DND-41 (cell line): Measurements from ENCODE around the gene MROH7.

Source experiments
- ATAC-seq: fragments of 200-7000 bp; cut with Tn5 transposase; 3 replicates; pipeline ENCODE4 v1.9.1; 2021; ENCODE audit warnings: low read depth; ENCODE audit not compliant: insufficient read depth
- DNase-seq: peaks from one replicate; pipeline ENCODE4 v3.0.0-alpha.2; 2020
- H2AFZ ChIP-seq: 2 replicates; pipeline ENCODE4 v1.6.0; 2012; ENCODE audit warnings: low read depth, low read length
- H3K27ac ChIP-seq: 2 replicates; pipeline ENCODE4 v1.5.1; 2012; ENCODE audit warnings: low read length, inconsistent platforms
- H3K27me3 ChIP-seq: fragments of 200-600 bp; sonication (generic); 2 replicates; pipeline ENCODE4 v1.6.0; 2012; ENCODE audit warnings: low read length, mild to moderate bottlenecking, inconsistent platforms; ENCODE audit not compliant: insufficient read depth, poor library complexity
- H3K36me3 ChIP-seq: 2 replicates; pipeline ENCODE4 v1.5.1; 2012; ENCODE audit warnings: low read length, inconsistent platforms; ENCODE audit not compliant: insufficient read depth
- H3K4me1 ChIP-seq: 2 replicates; pipeline ENCODE4 v1.5.1; 2012; ENCODE audit warnings: mild to moderate bottlenecking, low read length; ENCODE audit not compliant: insufficient read depth
- H3K4me2 ChIP-seq: 2 replicates; pipeline ENCODE4 v1.6.0; 2012; ENCODE audit warnings: mild to moderate bottlenecking, moderate library complexity, low read length, inconsistent platforms; ENCODE audit not compliant: insufficient read depth
- H3K4me3 ChIP-seq, 2 experiments: fragments of 200-600 bp in 1 of 2; shearing (Covaris generic) in 1 of 2; 2 replicates each; pipeline ENCODE4 v1.5.1; 2012 to 2016; ENCODE audit warnings: inconsistent platforms in 2 of 2, low read length in 2 of 2, mild to moderate bottlenecking in 2 of 2, low read depth in 1 of 2, moderate library complexity in 1 of 2
- H3K79me2 ChIP-seq: 2 replicates; pipeline ENCODE4 v1.6.0; 2012; ENCODE audit warnings: low read length, inconsistent platforms; ENCODE audit not compliant: insufficient read depth
- H3K9ac ChIP-seq: 2 replicates; pipeline ENCODE4 v1.6.0; 2012; ENCODE audit warnings: low read depth, mild to moderate bottlenecking, inconsistent platforms, low read length, moderate library complexity
- H3K9me3 ChIP-seq: 2 replicates; pipeline ENCODE4 v1.5.1; 2012; ENCODE audit warnings: low read length, moderate library complexity, mild to moderate bottlenecking, inconsistent platforms; ENCODE audit not compliant: insufficient read depth, severe bottlenecking
- H4K20me1 ChIP-seq: 2 replicates; pipeline ENCODE4 v1.6.0; 2012; ENCODE audit warnings: low read length; ENCODE audit not compliant: insufficient read depth
- CTCF ChIP-seq: IDR thresholded peaks from 2 replicates; pipeline ENCODE4 v1.5.1; 2012; ENCODE audit warnings: borderline replicate concordance, low read length, moderate library complexity, mild to moderate bottlenecking; ENCODE audit not compliant: poor library complexity, severe bottlenecking; ENCODE audit errors: extremely low read depth
- EZH2 ChIP-seq: IDR thresholded peaks from 3 replicates; pipeline ENCODE4 v1.6.1; 2012; ENCODE audit warnings: borderline replicate concordance, low read depth, mild to moderate bottlenecking, moderate library complexity, low read length, inconsistent platforms; ENCODE audit not compliant: severe bottlenecking

The MROH7 gene

GRCh38 chr1:54742282-54742681 lies 100.7 kb downstream of the MROH7 start:
- DNase-seq (no peak), ATAC-seq (no peak)
- H3K36me3 ChIP-seq, result peaks cover 59% of the 10 kb centered on the region
- H3K9me3 ChIP-seq, result no peaks in the 10 kb centered on the region
- no peaks in the 10 kb centered on the region for H3K4me1 ChIP-seq
- no peak overlapping the region for H2AFZ ChIP-seq
- no peak overlapping the region for H3K9ac ChIP-seq
- H3K79me2 ChIP-seq, result no peaks in the 10 kb centered on the region
- no peaks in the 10 kb centered on the region for H3K27me3 ChIP-seq
- TF ChIP-seq CTCF (no peak), EZH2 (no peak)
- no peak overlapping the region for H3K4me3 ChIP-seq
- peaks cover 5% of the 10 kb centered on the region; the same call in 1 of the 2 replicates for H4K20me1 ChIP-seq
- no peak overlapping the region for H3K27ac ChIP-seq
- no peak overlapping the region for H3K4me2 ChIP-seq

- no peak for DNase-seq
- Histone ChIP-seq H2AFZ (no peak overlapping the region), H3K27me3 (no peaks in the 10 kb centered on the region), H3K4me1 (no peaks in the 10 kb centered on the region), H4K20me1 (peaks cover 5% of the 10 kb centered on the region; the same call in 1 of the 2 replicates), H3K36me3 (peaks cover 48% of the 10 kb centered on the region), H3K9me3 (no peaks in the 10 kb centered on the region), H3K27ac (no peak overlapping the region), H3K79me2 (no peaks in the 10 kb centered on the region), H3K4me2 (no peak overlapping the region), H3K4me3 (no peak overlapping the region), H3K9ac (no peak overlapping the region)
- no peak for ATAC-seq
- TF ChIP-seq EZH2, result no peak
- TF ChIP-seq CTCF, result no peak
Observed at GRCh38 chr1:54743416-54744226, 102.0 kb downstream of the MROH7 start.

- Histone ChIP-seq H3K4me1 (no peaks in the 10 kb centered on the region), H3K4me3 (no peak overlapping the region), H3K4me2 (no peak overlapping the region), H3K27me3 (no peaks in the 10 kb centered on the region), H3K27ac (no peak overlapping the region), H2AFZ (no peak overlapping the region), H3K9ac (no peak overlapping the region), H3K79me2 (no peaks in the 10 kb centered on the region), H4K20me1 (peaks cover 5% of the 10 kb centered on the region; the same call in 1 of the 2 replicates), H3K9me3 (no peaks in the 10 kb centered on the region), H3K36me3 (peaks cover 42% of the 10 kb centered on the region)
- ATAC-seq (no peak), DNase-seq (no peak)
- TF ChIP-seq CTCF, result no peak
- no peak for TF ChIP-seq EZH2
Observed at GRCh38 chr1:54744696-54745095, 103.1 kb downstream of the MROH7 start.

GRCh38 chr1:54745274-54745673 lies 103.7 kb downstream of the MROH7 start:
- H3K9me3 ChIP-seq, result no peaks in the 10 kb centered on the region
- no peak overlapping the region for H3K27ac ChIP-seq
- no peak overlapping the region for H3K4me3 ChIP-seq
- DNase-seq (no peak), ATAC-seq (no peak)
- no peak overlapping the region for H2AFZ ChIP-seq
- no peaks in the 10 kb centered on the region for H3K4me1 ChIP-seq
- TF ChIP-seq EZH2 (no peak), CTCF (no peak)
- peaks cover 36% of the 10 kb centered on the region for H3K36me3 ChIP-seq
- peaks cover 5% of the 10 kb centered on the region; the same call in 1 of the 2 replicates for H4K20me1 ChIP-seq
- no peak overlapping the region for H3K9ac ChIP-seq
- no peaks in the 10 kb centered on the region for H3K27me3 ChIP-seq
- H3K79me2 ChIP-seq, result no peaks in the 10 kb centered on the region
- no peak overlapping the region for H3K4me2 ChIP-seq
